Iris pigment epithelial cell (primary cell): ENCODE data around the gene ARSI.

Experiments used
- DNase-seq: peaks from one replicate; pipeline ENCODE4 v3.0.0-alpha.2; 2011; ENCODE audit warnings: low read depth

The ARSI gene

GRCh38 chr5:150307617-150308426, 5.1 kb upstream of the ARSI start:
- no peak for DNase-seq

- no peak for DNase-seq
These were observed 4.1 kb upstream of the ARSI start for GRCh38 chr5:150306775-150307174.

- DNase-seq: no peak
These were observed 2.9 kb upstream of the ARSI start for GRCh38 chr5:150305557-150305956.

- DNase-seq: no peak
These were observed 2.4 kb upstream of the ARSI start for GRCh38 chr5:150305095-150305494.

- DNase-seq: no peak
These were observed 1.9 kb upstream of the ARSI start for GRCh38 chr5:150304481-150305081.

- DNase-seq: no peak
These were observed 1.1 kb upstream of the ARSI start for GRCh38 chr5:150303660-150304386.

GRCh38 chr5:150303070-150303615, 438 bp upstream of the ARSI start:
- DNase-seq: no peak

- DNase-seq: no peak
These were observed 804 bp downstream of the ARSI start for GRCh38 chr5:150301901-150302300.

- no peak for DNase-seq
These were observed 1.6 kb downstream of the ARSI start for GRCh38 chr5:150301170-150301505.

GRCh38 chr5:150300496-150301169, 2.1 kb downstream of the ARSI start:
- DNase-seq: no peak

- DNase-seq: no peak
These were observed 3.0 kb downstream of the ARSI start for GRCh38 chr5:150299571-150300327.

GRCh38 chr5:150298701-150299451, 3.8 kb downstream of the ARSI start:
- peak; percentile 95 for DNase-seq

- no peak for DNase-seq
These were observed 4.6 kb downstream of the ARSI start for GRCh38 chr5:150297934-150298595.

GRCh38 chr5:150297236-150297890, 5.3 kb downstream of the ARSI start:
- DNase-seq: no peak

- no peak for DNase-seq
These were observed 6.2 kb downstream of the ARSI start for GRCh38 chr5:150296496-150296895.

GRCh38 chr5:150295741-150296486, 6.8 kb downstream of the ARSI start:
- no peak for DNase-seq

GRCh38 chr5:150295172-150295634, 7.5 kb downstream of the ARSI start:
- DNase-seq: peak; percentile 59

- no peak for DNase-seq
These were observed 8.1 kb downstream of the ARSI start for GRCh38 chr5:150294551-150295071.
